HG03064 (cell line): Measurements from ENCODE around the gene CTNNA3.

Experiments
- ATAC-seq: cut with Tn5 transposase; IDR thresholded peaks from one replicate; pipeline ENCODE4 v1.9.1; 2021; ENCODE audit warnings: low read depth; ENCODE audit not compliant: unreplicated experiment

Gene CTNNA3

DNA sequence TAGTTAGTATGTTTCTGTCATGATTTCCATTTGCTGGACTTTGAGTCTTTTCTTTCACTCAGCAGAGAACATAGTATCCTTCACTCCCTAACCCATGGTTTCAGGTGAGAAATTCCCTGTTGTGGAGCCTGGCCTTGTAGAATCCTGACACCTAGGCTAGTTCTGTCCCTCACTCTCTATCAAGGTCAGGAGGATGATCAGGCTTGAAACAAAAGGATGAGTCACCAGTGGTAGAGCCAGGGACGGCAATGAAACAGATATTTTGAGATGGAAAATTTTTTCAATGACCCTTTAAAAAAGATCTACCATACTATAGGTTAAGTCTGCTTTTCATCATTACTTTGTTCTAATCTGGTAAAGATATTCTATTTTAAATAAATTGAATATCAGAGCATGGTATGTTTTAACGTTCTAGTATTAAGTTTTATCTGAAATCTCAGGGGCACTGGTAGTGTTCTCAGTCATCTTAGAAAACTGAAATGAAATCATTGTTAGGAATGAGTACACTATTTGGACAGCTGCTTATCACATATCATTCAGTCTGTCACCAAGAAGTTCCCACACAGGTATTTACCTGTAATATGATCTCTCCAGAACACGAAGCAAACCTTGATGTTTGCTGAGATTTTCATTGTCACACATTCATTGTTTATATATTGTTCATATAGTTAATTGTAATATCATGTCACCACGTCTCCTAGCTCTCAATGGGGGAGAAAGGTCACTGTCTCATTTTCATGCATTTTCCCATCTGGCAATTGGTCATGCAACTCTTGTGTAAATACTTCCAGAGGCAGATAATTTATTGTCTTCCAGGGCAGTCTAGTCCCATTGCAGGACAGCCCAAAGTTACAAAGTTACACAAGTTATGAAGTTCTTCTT lies 1070.0 kb downstream of the CTNNA3 start:
- ATAC-seq = no peak

DNA sequence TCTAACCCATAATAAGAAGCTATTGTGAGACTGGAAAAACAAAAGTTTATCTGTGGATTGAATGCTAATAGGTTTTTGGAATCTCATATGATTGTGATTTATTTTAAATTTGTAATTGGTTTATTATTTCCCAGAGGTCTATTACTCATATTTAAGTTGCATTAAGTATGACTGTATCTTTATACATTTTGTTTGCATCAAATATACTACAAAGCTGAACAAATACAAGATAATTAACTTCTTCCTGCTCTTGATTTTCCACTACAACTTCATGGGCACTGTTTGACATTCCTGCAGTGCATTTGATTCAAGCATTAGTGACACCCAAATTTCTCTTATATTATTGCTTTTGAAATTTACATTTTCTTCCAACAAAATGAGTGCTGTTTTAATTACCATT lies 1073.9 kb downstream of the CTNNA3 start:
- ATAC-seq = no peak

DNA sequence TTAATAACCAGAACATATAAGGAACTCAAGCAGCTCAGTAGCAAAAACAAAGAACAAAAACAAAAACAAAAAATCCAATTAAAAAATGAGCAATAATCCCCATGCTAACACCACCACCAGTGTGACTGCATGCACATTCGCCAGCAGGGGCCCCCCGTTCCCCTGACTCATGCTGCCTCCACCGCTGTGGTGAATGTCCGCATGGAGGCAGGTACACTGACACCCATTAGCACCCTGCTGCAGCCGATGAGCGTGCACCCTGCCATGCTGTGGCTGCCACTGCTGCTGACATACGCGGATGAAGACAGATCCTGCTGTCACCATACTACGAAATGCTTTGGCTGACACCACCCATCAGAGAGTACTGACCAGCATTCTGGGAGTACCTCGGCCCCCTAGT lies 1091.8 kb downstream of the CTNNA3 start:
- ATAC-seq = no peak

DNA sequence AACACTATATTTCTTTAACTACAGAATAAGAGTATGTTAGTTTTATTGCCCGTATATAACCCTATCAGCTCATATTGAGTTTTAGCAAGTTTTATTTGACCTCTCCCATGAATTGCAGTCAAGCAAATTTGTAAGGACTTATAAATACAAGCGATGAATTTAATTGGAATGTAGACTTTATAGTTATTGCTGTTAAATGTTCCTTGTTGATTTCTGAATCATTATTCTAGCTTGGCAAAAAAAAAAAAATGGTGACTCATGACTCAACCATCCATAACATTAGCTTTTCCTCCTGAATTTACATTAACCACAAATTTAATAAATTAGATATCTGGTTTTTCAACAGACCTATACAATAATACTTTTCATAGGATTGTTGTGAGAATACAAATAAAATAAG lies 1104.1 kb downstream of the CTNNA3 start:
- ATAC-seq = no peak

DNA sequence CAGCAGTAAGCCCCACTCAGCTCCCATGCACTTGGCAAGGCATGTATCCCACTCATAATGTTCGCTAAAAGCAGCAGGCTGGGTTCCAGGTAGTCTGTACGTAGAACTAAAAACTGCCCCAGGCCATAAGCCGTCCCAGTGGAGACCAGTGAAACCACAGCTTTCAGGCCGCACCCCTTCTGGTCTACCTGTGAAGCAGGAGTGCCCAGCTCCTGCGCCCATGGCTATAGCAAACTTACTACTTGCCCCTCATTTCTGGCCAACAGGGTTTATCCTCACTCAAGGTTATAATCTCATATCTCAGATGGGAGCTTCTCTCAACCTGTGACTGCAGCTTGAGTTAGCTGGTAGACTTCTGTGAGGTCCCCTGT lies 1108.3 kb downstream of the CTNNA3 start:
- ATAC-seq = no peak

DNA sequence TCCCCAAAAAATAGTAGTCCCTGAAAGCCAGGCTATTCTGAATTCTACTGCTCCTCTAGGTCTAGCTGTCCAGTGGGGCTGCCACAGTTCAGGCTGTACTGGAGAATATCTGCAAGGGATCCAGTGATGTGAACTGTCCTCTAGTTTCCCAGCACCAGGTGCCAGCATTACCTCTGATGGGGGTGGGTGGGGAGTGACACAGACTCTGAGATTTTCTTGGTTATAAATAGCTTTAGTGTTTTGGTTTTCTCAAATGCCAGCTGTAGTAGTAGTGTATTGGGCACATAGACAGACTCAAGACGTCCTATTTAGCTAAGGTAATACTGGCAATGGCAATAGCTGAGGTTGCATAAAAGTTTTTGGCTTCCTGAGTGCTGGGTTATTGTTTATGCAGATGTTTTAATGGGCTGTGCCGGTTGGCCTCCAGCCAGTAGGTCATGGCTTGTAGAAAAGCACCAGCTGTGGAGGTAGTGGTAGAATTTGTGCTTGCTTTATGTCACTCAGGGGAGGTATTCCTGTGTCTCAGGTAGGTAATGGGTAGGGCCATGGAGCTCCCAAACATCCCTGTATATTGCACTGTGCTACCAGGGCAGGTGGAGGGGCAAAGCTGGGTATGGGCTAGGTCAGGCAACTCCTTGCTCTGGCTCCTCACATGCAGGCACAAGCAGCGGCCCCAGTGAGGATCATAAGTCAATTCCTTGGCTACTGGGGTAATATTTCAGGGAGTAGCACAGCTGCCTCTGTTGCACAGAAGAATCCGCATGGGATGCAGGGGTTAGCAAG lies 1108.9 kb downstream of the CTNNA3 start:
- no peak for ATAC-seq

DNA sequence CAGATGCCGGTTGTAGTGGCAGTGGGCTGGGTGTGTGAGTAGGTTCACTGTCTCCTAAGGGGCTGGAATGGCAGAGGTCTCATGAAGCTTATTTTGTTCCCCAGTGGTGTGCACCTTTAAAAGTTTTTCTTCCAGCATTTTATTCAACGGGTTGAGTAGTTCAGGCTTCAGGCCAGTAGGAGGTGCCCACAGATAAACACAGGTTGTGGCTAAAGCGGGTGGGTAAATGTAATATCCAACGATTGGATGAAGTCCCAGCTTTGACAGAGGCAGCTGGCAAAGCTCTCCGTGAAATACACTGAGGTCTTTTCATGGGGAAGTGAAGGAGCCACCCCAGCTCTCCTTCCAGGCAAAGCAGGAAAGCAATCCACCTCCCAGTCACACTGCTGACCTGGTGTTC lies 1109.9 kb downstream of the CTNNA3 start:
- no peak for ATAC-seq

DNA sequence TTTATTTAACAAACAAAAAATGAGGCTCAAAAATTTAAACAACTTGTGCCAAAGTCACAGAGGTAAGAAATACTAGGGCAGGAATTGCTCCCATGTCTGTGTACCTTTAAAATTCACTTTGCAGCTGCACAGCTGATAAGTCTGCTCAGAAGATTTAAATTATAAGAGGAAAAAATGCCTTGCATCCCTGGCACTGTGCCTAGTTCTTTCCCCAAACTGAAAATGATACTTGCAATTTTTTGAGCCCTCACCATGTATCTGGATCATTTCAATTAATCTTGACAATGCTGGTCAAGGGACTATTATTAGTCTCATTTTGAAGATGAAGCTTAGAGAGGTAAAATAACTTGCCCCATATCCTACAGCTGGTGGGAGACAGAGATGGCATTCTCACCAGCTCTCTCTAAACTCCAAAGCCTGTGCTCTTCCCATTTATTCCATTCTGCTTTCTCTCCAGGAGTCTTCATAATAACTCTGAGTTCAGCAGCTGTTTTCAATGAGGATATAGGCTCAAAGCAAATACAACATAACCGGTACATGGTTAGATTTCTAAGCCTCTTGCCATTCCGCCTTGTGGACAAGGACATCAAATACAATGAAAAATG lies 1120.6 kb downstream of the CTNNA3 start:
- ATAC-seq = no peak

DNA sequence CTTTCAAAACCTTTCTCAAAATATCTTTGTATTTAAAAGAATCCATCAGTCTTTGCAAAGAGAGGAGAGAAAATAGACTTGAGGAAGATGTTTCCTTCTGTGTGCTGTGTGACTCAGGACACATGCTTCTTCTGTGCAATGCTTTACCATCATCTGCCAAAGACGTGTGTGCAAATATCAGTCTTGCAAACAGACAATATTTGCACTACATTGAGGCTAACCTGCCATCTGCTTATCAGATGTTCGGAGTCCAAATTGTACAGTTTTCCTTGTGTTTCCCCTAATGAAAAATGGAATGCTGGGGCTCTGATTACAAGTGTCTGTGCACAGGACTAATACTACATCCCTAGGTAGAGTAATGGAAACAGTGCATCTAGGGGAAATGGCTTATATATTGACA lies 1123.3 kb downstream of the CTNNA3 start:
- ATAC-seq = no peak

DNA sequence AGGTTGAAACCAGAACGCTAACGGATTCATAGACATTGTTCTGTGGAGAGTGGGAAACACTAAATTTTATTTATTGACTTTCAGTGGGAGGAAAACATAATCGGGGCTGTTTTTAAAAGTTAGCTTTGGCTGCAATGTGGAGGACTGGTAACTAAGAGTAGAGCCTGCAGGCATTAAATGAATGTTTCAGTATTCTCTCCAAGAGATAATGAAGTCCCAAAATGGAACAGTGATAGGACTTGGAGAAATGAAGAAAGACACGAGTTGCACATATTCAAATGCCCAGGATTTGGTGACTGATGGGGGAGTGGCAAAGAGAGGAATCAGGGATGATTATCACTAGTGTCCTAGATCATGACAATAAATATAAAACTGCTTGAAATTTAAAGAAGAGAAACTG lies 1130.0 kb downstream of the CTNNA3 start:
- no peak for ATAC-seq

DNA sequence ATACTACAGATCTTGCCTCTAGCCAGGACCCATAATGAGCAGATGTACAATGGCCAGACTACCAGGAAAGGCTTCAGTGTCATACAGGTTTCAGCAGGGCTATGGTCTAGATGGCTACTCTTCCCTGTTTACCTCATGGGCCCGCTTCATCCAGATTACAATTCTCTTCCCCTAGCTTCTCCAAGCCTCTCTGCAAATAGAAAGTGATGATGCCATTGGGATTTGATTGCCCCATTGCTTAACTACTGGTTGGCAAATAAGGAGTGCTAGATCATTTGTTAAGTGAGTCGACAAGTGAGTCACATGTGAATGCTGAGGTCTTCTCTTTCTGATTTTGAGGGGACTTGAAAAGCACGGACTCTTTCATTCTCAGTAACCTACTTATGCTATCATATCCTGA lies 1131.7 kb downstream of the CTNNA3 start:
- no peak for ATAC-seq

DNA sequence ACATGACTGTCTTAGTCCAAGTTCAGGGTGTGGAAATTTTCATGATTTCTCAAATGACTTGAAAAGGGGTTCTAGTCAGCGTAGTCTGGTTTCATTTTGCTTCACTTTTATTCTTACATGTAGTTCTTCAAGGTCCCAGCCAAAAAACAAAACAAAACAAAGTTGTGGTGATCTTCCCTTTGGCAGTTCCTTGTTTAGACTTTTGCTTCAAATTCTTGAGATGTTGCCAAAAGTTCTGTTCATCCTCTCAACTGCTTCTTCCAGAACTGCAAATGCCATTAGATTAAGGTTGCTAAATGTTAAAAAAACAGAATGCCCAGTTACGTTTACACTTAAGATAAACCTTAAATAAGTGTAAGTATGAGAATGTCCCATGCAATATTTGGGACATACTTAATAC lies 1140.9 kb downstream of the CTNNA3 start:
- no peak for ATAC-seq

DNA sequence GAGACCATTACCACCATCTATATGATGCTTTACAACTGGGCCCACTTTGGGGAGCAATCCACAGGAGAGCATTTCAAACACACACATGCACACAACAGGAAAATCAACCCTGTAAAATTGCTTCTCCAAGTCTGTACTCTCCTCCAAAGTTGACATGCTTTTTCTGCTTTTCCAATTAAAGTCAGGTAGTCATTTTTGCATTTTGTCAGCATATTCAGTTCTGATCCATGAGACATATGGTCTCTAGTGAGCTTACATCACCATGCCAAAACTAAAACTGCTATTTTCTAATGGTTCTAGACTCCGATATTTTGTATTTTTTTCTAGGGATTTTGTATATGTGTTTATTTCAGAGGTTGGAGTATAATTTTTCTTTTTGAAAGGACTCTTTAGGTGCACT lies 1143.7 kb downstream of the CTNNA3 start:
- ATAC-seq = no peak

DNA sequence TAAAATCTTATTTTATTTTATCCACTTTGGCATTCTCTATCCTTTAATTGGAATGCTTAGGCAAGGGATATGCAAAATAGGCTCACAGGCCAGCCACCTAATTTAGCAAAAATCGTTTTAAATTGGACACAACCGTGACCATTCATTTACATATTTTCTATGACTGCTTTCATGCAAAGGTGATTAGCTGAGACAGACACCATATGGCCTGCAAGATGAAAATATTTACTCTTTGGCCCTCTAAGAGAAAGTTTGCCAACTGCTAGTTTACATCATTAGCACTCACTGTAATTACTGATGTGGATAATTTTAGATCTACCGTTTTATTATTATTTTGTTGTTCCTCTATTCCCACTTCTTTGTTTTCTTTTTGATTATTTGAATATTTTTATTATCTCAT lies 1145.6 kb downstream of the CTNNA3 start:
- no peak for ATAC-seq

DNA sequence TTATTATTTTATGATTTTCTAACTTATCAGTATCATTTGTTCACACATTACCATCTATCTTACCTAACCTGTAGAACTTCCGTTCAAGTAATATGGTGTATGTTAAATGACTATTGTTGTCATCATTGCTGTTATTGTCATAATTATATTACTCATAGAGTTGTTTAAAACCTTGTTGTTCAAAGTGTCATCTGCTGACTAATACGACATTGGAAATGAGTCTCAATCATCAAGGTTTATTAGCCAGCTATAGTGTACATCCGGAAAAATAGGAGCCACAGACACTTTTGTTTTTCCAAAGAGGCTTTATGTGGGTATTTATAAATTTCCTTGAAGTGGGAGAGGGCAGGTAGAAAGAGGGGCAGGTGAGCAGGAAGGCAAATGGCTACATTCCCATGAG lies 1157.1 kb downstream of the CTNNA3 start:
- ATAC-seq = no peak

DNA sequence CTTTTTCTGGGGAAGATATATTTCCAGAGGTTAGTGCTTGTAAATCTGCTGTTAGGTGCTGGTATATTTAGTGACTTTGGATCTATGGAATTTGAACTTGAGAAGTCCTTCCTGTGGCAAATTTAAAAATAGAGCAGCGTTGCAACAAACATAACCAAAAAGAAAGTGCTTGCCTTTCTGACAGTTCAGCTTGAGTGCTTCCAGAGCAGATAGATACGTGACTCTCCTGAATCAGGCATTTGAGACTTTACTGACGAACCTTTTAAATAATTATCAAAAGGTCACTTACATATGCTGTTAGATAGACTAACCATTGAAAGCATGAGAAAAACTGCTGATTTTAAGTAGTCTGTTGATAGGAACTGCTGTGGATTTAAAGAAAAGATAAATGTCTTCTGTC lies 1157.6 kb downstream of the CTNNA3 start:
- no peak for ATAC-seq

DNA sequence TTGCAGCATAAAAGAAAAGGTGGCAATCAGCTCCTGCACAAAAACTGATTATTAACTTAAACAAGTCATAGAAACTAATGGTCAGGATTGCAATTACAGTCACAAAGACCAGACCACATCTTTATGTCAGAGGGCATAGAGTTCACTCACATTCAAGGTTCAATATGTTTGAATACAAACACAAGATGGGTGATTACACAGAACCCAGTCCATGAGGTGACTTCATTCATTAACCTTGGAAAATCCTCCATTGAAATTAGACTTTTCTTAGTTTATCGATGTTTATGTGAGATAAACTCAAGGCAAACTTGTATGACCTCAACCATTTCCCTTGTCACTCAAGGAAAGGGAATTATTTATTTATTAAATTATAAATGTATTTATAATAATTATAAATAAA lies 1158.8 kb downstream of the CTNNA3 start:
- no peak for ATAC-seq

DNA sequence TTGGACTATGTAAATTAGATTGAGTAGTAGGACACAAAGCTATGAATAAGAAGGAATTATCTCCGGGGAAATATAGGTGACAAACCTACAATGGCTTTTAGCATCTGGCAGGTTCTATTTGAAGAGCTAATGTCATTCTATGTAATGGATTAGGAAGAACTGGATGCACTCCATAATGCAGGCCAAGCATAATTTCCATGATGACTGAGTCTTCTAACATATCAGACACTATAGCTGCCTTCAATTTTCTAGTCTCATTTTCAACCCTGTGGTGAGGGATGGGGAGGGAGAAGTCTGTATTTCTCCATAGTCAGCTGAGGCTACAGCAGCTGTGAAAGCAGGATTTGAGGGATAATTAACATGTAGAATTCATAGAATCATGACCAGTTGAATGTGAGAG lies 1160.6 kb downstream of the CTNNA3 start:
- ATAC-seq = no peak

DNA sequence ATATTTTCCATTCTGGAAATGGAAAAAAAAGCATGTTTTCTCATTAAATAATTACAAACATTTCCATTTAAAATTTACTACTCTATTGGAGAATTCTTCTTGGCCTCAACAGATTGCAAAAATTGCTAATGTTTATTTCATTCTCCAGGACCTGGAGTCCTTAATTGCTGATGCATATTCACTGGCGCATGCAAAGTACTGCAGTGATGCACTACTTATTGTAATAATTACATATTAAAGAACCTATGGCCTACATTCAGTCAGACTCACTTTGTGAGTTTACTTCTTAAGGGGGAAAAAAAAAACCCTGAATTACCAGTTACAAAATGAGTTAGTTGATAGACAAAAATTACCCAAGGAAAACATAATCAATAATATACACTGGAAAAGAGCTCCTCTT lies 1161.1 kb downstream of the CTNNA3 start:
- ATAC-seq = no peak

DNA sequence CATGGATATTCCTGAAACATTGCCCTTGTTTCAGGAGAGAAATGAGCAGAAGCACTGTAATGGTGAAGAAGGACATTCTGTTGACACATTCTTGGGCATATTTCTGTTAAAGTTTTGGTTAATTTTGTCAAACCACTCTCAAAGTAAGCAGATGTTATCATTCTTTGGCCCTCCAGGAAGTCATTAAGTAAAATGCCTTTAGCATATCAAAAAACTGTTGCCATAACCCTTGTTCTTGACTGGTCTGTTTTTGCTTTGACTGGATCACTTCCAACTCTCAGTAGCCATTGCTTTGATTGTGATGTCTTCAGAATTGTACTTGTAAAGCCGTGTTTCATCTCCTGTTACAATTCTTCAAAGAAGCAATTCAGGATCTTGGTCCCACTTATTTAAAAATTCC lies 1174.5 kb downstream of the CTNNA3 start:
- no peak for ATAC-seq

DNA sequence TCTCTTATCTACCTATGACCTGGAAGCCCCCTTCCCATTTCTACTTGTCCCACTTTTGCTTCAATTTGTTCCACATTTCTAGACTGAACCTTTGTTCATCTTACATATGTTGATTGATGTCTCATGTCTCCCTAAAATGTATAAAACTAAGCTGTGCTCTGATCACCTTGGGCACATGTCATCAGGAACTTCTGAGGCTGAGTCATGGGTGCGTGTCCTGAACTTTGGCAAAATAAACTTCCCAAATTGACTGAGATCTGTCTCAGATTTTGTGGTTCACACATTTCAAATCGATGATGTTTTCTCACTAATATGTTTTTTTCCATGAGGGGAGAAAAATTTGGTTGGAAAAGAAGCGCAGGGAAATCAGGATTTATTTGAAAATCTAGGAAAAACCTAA lies 1176.4 kb downstream of the CTNNA3 start:
- no peak for ATAC-seq

DNA sequence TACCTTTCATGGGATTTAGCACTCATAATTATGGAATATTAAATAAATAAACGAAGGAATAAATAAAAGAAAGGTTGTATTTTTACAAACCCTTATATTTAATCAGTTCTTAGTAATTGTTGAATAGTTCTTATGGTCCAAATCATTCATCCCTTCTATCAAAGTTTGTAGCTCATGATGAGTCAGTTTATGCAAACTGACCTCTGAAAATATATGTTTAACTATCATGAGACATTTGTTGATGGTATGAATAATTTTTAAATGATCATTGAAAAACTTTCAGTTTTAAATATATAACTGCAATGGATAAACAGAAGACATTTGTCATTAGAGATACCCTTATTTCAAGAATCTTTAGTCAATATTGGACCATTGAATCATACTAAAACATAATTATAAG lies 1181.3 kb downstream of the CTNNA3 start:
- ATAC-seq = no peak
